Gastroesophageal sphincter (tissue), 4 donors: ENCODE data around the gene SGIP1. TPM values are rescaled to one million over a fixed set of nuclear protein-coding genes. Genes with fewer than 3 reads are reported as not detected.

Experiments used
- ATAC-seq: fragments of 150-250 bp; one replicate; pipeline ENCODE4 v1.9.1; 2016; ENCODE audit warnings: mild to moderate bottlenecking, moderate library complexity
- H3K27ac ChIP-seq, 4 donors: fragments of 200-600 bp; sonication (generic) in 3 of 4; 1 replicate in 3 of 4; 2 replicates in 1 of 4; pipeline ENCODE4 v1.5.1; 2016 to 2019
- H3K27me3 ChIP-seq: fragments of 200-600 bp; sonication (generic); one replicate; pipeline ENCODE4 v1.5.1; 2019
- H3K36me3 ChIP-seq, 2 donors: fragments of 200-600 bp; sonication (generic); one replicate each; pipeline ENCODE4 v1.5.1; 2019; ENCODE audit warnings: control low read depth in 1 of 2
- H3K4me1 ChIP-seq, 3 donors: fragments of 200-600 bp; sonication (generic); 1 replicate in 2 of 3; 2 replicates in 1 of 3; pipeline ENCODE4 v1.5.1; 2016 to 2019; ENCODE audit warnings: control low read depth in 2 of 3
- H3K4me3 ChIP-seq, 2 donors: fragments of 200-600 bp; sonication (generic); one replicate each; pipeline ENCODE4 v1.5.1; 2019; ENCODE audit warnings: mild to moderate bottlenecking in 1 of 2, moderate library complexity in 1 of 2
- H3K9me3 ChIP-seq, 3 donors: fragments of 200-600 bp; sonication (generic); one replicate each; pipeline ENCODE4 v1.5.1; 2017 to 2019; ENCODE audit warnings: control low read depth in 2 of 3
- EP300 ChIP-seq: sonication (generic); formaldehyde crosslinking; IDR thresholded peaks from one replicate; pipeline ENCODE4 v1.6.1; 2017; ENCODE audit warnings: antibody characterized with exemption, mild to moderate bottlenecking
- POLR2A ChIP-seq, 2 donors: fragments of 450-650 bp; IDR thresholded peaks; one replicate each; pipeline ENCODE4 v1.6.1; 2017; ENCODE audit warnings: antibody characterized with exemption in 2 of 2, mild to moderate bottlenecking in 2 of 2, moderate library complexity in 1 of 2
- POLR2AphosphoS5 ChIP-seq: sonication (generic); formaldehyde crosslinking; IDR thresholded peaks from one replicate; pipeline ENCODE4 v1.6.1; 2017; ENCODE audit warnings: antibody characterized with exemption
- WGBS, 2 donors: methylation state at CpG; one replicate each; pipeline ENCODE4 v1.1.5; 2018; ENCODE audit warnings: low coverage in 1 of 2; 5-methylcytosine and 5-hydroxymethylcytosine counted together
- total RNA-seq, 4 donors: library from RNA; depleted of rRNA; stranded (reverse); fragments of >200 nt; gene quantifications; one replicate each; pipeline ENCODE4 v1.1.0, GENCODE V29; 2016
- TF ChIP-seq, protein P1 (sequence below), 4 experiments: fragments of 200-600 bp in 2 of 4; fragments of 450-650 bp in 2 of 4; sonication (generic) in 1 of 4; IDR thresholded peaks; one replicate each; pipeline ENCODE4 v1.5.1; 2017 to 2019; ENCODE audit warnings: antibody characterized with exemption in 4 of 4, mild to moderate bottlenecking in 2 of 4, moderate library complexity in 2 of 4

The SGIP1 gene
- total RNA-seq, 4 donors from 2014 or later: 6.5 to 14.0 (median 10.7) TPM

DNA sequence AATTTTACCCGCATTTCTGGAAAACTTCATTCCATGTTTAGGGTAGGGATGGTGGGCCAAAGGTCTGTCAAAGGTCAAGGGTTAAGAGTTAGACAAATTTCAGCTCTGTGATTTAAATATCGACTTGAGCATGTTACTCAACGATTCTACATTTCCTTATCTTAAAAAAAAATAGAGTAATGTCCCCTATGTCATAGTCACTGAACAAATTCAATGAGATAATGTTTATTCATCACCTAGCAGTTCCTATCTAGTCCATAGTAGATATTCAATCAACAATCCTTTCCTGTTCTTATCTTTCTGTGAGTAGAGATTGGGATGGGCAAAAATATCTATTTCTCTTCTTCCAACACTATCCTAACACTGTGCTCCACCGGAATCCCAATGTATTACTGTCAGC lies 217.2 kb downstream of the SGIP1 start:
- H3K27ac ChIP-seq: no peak overlapping the region

DNA sequence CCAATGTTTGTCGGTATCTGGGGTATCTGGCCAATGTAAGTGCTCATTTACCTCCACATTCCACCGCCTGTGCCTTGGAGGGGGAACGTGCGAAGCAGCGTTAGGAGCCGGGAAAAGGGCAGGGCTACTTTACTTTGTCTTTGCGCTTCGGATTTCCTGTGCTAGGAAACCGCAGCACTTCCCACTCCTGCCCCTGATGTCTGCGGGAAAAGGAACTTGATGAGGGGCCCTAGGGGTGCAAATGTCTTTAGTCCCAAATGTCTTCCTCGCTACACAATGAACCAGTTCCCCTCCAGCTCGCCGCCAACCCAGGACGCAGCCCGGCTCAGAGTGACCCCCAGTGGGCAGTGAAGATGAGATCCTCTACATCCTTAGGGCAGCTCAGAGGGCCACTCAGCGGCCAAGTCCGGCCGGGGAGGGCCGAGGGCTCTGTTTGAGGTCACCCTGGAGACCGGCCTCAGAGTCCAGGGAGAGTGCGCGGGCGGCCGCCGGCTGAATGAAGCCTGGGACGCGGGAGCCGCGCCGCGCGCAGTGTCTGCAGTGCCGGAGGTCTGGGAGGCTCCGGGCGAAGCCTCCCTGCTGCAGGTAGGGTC lies 218.1 kb downstream of the SGIP1 start, which contains the start of gene DYNLT5:
Gene DYNLT5, plus strand, starts transcription at position 460 of the 593 bp plus-strand sequence. CDS start 2,200 bp downstream, outside the sequence.
- H3K9me3 ChIP-seq: no peaks in the 10 kb centered on the region
- peak within 1 kb of the TSS; percentile 20 to 54 for H3K4me3 ChIP-seq
- peak within 1 kb of the TSS in 2 of 4 donors; percentile 33 to 70 for H3K27ac ChIP-seq
- H3K4me1 ChIP-seq: peaks cover 0 to 18% (median 0%) of the 10 kb centered on the region in 3 donors
- H3K27me3 ChIP-seq: peaks cover 20% of the 10 kb centered on the region
- H3K36me3 ChIP-seq: no peaks in the 10 kb centered on the region
- TF ChIP-seq EP300 (no peak), POLR2AphosphoS5 (no peak), POLR2A (IDR thresholded peaks at IDR 0.05) (no peak)
- TF ChIP-seq, protein P1, sequence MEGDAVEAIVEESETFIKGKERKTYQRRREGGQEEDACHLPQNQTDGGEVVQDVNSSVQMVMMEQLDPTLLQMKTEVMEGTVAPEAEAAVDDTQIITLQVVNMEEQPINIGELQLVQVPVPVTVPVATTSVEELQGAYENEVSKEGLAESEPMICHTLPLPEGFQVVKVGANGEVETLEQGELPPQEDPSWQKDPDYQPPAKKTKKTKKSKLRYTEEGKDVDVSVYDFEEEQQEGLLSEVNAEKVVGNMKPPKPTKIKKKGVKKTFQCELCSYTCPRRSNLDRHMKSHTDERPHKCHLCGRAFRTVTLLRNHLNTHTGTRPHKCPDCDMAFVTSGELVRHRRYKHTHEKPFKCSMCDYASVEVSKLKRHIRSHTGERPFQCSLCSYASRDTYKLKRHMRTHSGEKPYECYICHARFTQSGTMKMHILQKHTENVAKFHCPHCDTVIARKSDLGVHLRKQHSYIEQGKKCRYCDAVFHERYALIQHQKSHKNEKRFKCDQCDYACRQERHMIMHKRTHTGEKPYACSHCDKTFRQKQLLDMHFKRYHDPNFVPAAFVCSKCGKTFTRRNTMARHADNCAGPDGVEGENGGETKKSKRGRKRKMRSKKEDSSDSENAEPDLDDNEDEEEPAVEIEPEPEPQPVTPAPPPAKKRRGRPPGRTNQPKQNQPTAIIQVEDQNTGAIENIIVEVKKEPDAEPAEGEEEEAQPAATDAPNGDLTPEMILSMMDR (IDR thresholded peaks at IDR 0.05): no peak
- 33 to 35% methylated on average over 4 of the region's 35 CpGs for WGBS, 2 donors
- peak; percentile 50 for ATAC-seq

More for the DNA sequence above, 217.2 kb downstream of the SGIP1 start:
- WGBS, 2 donors: 89 to 92% methylated on average over 4 of the region's 4 CpGs
- H3K27me3 ChIP-seq: peaks cover 20% of the 10 kb centered on the region
- no peaks in the 10 kb centered on the region for H3K9me3 ChIP-seq
- TF ChIP-seq POLR2AphosphoS5: no peak
- no peak for TF ChIP-seq EP300
- no peak for TF ChIP-seq POLR2A (IDR thresholded peaks at IDR 0.05)
- TF ChIP-seq, protein P1 (IDR thresholded peaks at IDR 0.05): no peak
- H3K4me3 ChIP-seq: no peak overlapping the region
- H3K4me1 ChIP-seq: peaks cover 0 to 18% (median 0%) of the 10 kb centered on the region in 3 donors
- no peaks in the 10 kb centered on the region for H3K36me3 ChIP-seq
- ATAC-seq: no peak

DNA sequence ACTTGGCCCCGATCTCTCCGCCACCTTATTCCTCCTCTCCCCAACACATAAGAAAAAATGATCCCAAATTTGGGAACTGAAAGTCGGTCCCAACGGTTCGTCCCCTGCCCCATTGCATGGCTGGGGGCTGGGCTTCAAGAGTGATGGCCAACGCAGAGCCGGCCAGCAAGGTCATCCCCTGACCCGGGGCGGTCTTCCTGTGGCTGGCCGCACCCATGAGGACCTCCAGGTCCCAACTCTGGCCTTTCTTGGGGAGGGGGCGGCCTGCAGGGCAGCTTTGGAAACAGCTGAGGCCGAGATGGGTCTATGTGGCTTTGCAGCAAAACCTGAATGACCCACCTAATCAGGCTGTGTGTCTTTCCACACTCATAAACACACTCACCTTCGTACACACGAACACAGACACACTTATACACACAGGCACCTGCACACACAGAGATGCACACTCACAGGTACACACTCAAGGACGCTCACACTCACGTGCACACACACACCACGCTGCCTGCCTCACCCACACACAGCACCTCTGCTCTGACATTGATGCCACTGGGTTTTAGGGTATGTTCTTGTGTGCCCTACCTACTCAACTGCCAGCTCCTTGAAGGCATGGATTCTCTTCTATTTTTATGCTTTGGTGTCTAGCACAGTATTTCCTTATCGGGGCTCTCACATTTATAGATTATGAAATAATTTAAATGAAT lies 218.9 kb downstream of the SGIP1 start:
- H3K9me3 ChIP-seq: no peaks in the 10 kb centered on the region
- peak overlapping the region in 2 of 4 donors; percentile 33 to 70 for H3K27ac ChIP-seq
- H3K36me3 ChIP-seq: no peaks in the 10 kb centered on the region
- peaks cover 0 to 18% (median 0%) of the 10 kb centered on the region in 3 donors for H3K4me1 ChIP-seq
- TF ChIP-seq POLR2A (IDR thresholded peaks at IDR 0.05) (no peak), EP300 (no peak), POLR2AphosphoS5 (no peak)
- TF ChIP-seq, protein P1 (IDR thresholded peaks at IDR 0.05): no peak
- H3K4me3 ChIP-seq: peak overlapping the region; percentile 20 to 54
- 73 to 100% methylated on average over 1 to 4 of the region's 18 CpGs for whole genome bisulfite sequencing, 2 donors
- peak; percentile 19 for ATAC-seq
- H3K27me3 ChIP-seq: peaks cover 20% of the 10 kb centered on the region

DNA sequence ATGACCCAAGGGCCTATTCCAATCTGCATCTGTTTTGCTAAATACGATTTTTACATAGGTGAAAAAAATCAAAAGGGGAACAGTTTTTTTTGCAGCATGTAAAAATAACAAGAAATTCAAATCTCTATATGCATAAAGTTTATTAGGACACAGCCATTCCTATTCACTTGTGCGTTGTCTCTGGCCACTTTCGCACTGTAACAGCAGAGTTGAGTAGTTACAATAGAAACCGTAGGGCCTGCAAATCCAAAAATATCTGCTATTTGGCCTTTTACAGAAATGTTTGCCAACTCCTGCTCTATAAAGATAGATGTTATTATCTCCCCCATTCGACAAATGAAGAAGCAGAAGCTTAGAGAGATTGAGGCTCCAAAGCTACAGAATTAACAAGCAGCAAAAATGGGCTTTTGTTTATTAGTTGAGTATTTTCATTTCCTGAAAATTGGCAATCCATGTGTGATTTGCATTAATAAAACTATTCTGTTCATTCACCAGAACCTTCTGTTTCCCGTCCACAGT lies 223.8 kb downstream of the SGIP1 start:
- Histone ChIP-seq H3K9me3 (no peaks in the 10 kb centered on the region), H3K4me3 (no peak overlapping the region), H3K36me3 (no peaks in the 10 kb centered on the region), H3K27ac (no peak overlapping the region), H3K27me3 (peaks cover 9% of the 10 kb centered on the region), H3K4me1 (peaks cover 0 to 3% (median 0%) of the 10 kb centered on the region in 3 donors)
- 38 to 59% methylated on average over 5 to 6 of the region's 6 CpGs for WGBS, 2 donors
- TF ChIP-seq POLR2AphosphoS5: no peak
- no peak for TF ChIP-seq POLR2A (IDR thresholded peaks at IDR 0.05)
- TF ChIP-seq, protein P1 (IDR thresholded peaks at IDR 0.05): no peak
- no peak for TF ChIP-seq EP300
- ATAC-seq: no peak
